A549 (cell line): ENCODE results near the gene ITLN1.

Experiments
- CEBPB ChIP-seq, 2 experiments: fragments of >200 bp in 1 of 2; sonication (Bioruptor Twin) in 1 of 2; formaldehyde crosslinking in 1 of 2; IDR thresholded peaks; 2 replicates each; pipeline ENCODE4 v1.6.1; 2012 to 2016
- TF ChIP-seq, protein P1 (sequence below): fragments of >200 bp; sonication (Bioruptor Twin); formaldehyde crosslinking; IDR thresholded peaks from 3 replicates; pipeline ENCODE4 v1.5.1; 2016

DNA sequence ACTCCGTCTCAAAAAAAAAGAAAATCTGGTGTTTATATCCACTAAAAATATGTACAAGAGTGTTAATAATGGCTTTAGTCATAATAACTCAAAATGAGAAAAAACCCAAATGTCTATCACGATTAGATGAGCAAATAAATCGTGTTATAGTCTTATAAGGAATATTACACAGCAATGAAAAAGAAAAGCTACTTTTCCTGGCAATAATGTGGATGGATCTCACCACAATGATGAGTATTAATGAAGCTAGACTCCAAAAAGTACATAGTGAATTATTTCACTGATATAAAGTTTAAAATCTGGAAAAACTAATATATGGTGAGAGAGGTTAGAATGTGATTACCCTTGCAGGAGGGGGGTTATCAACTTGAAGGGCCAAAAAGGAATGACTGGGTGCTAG, 32.0 kb downstream of the ITLN1 start:
- TF ChIP-seq CEBPB (IDR thresholded peaks at IDR 0.05) = no peak
- TF ChIP-seq, protein P1, sequence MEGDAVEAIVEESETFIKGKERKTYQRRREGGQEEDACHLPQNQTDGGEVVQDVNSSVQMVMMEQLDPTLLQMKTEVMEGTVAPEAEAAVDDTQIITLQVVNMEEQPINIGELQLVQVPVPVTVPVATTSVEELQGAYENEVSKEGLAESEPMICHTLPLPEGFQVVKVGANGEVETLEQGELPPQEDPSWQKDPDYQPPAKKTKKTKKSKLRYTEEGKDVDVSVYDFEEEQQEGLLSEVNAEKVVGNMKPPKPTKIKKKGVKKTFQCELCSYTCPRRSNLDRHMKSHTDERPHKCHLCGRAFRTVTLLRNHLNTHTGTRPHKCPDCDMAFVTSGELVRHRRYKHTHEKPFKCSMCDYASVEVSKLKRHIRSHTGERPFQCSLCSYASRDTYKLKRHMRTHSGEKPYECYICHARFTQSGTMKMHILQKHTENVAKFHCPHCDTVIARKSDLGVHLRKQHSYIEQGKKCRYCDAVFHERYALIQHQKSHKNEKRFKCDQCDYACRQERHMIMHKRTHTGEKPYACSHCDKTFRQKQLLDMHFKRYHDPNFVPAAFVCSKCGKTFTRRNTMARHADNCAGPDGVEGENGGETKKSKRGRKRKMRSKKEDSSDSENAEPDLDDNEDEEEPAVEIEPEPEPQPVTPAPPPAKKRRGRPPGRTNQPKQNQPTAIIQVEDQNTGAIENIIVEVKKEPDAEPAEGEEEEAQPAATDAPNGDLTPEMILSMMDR = no peak
